Measurements from ENCODE around the gene RHOC.

Gene RHOC

DNA sequence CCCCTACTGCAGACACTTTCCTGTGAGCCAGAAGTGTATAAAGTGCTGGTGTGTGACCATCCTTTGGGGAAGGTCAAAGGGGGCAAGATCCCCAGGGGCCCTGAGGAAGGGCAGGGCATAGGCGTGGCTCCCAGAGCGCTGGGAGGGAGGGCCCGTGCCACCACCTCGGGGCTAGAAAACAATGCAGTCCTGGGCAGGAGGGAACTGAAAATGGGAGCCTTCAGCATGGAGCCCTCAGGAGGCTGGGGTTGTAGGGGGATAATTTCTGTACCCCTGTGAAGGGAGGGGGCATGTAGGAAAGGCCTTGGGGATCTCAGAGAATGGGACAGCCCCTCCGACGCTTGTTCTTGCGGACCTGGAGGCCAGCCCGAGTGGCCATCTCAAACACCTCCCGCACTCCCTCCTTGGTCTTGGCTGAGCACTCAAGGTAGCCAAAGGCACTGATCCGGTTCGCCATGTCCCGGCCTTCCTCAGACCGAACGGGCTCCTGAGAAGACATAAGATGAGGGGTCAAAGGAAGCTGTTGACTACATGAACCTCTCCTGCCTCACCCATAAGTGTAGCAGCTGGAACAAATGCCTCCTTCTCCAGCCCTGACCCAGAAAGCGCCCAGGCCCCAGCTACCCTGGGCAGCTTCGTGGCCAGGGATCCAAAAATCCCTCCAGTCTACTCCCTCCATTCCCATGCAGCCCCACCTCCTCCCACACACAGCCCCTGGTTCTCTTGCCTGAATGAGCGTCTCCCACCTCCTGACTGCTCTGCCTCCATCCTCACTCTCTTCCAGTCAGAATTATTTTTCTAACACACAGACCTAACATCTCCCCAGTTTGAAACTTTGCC is 5.5 kb downstream of the RHOC start:
- H3K4me3 ChIP-seq (ENCODE audit: low read depth, low read length): no peak overlapping the region
- TF ChIP-seq MYC (IDR thresholded peaks at IDR 0.05; ENCODE audit: low read depth, low read length): no peak
- TF ChIP-seq POLR2A (IDR thresholded peaks at IDR 0.05; ENCODE audit: extremely low read depth, insufficient read length): no peak
- TF ChIP-seq, protein P1, sequence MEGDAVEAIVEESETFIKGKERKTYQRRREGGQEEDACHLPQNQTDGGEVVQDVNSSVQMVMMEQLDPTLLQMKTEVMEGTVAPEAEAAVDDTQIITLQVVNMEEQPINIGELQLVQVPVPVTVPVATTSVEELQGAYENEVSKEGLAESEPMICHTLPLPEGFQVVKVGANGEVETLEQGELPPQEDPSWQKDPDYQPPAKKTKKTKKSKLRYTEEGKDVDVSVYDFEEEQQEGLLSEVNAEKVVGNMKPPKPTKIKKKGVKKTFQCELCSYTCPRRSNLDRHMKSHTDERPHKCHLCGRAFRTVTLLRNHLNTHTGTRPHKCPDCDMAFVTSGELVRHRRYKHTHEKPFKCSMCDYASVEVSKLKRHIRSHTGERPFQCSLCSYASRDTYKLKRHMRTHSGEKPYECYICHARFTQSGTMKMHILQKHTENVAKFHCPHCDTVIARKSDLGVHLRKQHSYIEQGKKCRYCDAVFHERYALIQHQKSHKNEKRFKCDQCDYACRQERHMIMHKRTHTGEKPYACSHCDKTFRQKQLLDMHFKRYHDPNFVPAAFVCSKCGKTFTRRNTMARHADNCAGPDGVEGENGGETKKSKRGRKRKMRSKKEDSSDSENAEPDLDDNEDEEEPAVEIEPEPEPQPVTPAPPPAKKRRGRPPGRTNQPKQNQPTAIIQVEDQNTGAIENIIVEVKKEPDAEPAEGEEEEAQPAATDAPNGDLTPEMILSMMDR (IDR thresholded peaks at IDR 0.05; ENCODE audit: low read depth, low read length): no peak
- TF ChIP-seq, protein P2, sequence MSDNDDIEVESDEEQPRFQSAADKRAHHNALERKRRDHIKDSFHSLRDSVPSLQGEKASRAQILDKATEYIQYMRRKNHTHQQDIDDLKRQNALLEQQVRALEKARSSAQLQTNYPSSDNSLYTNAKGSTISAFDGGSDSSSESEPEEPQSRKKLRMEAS (IDR thresholded peaks at IDR 0.05; ENCODE audit: low read depth, low read length): no peak
- no peak for DNase-seq (ENCODE audit: low read depth)

DNA sequence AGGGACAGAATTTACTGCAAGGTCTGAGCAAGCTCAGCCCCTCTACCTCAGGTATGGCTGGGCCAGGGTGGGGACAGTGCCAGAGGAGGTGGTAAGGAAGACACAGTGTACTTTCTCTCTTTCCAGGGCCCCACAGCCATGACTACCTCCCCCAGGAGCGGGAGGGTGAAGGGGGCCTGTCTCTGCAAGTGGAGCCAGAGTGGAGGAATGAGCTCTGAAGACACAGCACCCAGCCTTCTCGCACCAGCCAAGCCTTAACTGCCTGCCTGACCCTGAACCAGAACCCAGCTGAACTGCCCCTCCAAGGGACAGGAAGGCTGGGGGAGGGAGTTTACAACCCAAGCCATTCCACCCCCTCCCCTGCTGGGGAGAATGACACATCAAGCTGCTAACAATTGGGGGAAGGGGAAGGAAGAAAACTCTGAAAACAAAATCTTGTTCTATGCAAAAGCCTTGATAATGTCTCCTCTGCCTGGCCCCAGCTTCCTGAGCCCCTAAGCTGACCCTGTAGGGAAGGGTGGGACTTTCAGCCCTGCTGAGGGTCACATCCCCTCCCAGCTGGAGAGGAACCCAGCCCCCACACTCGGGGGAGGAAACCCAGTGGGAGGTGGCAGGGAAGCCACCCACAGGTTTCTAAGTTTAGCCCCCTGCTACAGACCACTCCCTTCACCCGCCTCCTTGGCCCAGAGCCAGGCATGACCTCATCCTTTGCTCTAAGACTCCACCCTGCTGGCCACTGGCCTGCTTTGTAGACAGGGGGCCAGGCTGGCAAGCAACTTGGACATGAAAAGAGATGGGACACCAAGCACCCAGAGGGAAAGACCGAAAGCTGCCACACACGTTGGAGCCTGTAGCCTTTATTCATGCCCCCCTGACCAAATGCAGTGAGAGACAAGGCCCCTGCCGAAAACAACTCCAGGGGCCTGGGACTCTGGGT is 6.4 kb downstream of the RHOC start:
- H3K4me3 ChIP-seq (ENCODE audit: low read depth, low read length): no peak overlapping the region
- DNase-seq (ENCODE audit: low read depth): peak; percentile 95
- TF ChIP-seq, protein P1 (IDR thresholded peaks at IDR 0.05; ENCODE audit: low read depth, low read length): no peak
- peak; percentile 12; the same call in 1 of the 2 replicates for TF ChIP-seq MYC (IDR thresholded peaks at IDR 0.05; ENCODE audit: low read depth, low read length)
- TF ChIP-seq, protein P2 (IDR thresholded peaks at IDR 0.05; ENCODE audit: low read depth, low read length): peak; percentile 40

DNA sequence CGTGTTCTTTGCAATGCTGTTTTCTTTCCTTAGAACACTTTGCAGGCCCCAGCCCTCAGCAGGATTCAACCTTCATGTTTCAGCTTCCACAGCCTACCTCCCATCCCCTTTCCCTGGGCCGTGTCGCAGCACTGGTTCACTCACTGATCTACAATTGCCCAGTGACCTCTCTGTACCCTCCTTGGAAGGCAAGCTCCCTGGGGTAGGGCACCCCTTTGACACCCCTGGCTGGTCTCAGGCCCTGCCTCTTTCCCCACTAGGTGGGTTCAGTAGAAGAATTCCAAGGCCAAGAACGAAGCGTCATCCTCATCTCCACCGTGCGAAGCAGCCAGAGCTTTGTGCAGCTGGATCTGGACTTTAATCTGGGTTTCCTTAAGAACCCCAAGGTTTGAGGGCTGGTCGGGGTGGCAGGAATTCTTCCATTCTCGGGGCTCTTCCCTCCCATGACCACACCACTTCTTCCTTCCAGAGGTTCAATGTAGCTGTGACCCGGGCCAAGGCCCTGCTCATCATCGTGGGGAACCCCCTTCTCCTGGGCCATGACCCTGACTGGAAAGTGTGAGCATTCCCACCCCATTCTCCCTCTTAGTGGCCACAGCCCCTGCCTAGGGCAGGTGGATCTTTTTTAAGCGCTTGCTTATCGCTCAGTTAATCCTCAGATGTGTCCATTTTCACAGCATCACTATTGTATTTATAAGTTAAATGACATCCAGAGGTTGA is 7.3 kb downstream of the RHOC start:
- TF ChIP-seq, protein P1 (IDR thresholded peaks at IDR 0.05; ENCODE audit: low read depth, low read length): no peak
- TF ChIP-seq MYC (IDR thresholded peaks at IDR 0.05; ENCODE audit: low read depth, low read length) (no peak), POLR2A (IDR thresholded peaks at IDR 0.05; ENCODE audit: extremely low read depth, insufficient read length) (no peak)
- TF ChIP-seq, protein P2 (IDR thresholded peaks at IDR 0.05; ENCODE audit: low read depth, low read length): no peak
- H3K4me3 ChIP-seq (ENCODE audit: low read depth, low read length): no peak overlapping the region
- DNase-seq (ENCODE audit: low read depth): no peak

DNA sequence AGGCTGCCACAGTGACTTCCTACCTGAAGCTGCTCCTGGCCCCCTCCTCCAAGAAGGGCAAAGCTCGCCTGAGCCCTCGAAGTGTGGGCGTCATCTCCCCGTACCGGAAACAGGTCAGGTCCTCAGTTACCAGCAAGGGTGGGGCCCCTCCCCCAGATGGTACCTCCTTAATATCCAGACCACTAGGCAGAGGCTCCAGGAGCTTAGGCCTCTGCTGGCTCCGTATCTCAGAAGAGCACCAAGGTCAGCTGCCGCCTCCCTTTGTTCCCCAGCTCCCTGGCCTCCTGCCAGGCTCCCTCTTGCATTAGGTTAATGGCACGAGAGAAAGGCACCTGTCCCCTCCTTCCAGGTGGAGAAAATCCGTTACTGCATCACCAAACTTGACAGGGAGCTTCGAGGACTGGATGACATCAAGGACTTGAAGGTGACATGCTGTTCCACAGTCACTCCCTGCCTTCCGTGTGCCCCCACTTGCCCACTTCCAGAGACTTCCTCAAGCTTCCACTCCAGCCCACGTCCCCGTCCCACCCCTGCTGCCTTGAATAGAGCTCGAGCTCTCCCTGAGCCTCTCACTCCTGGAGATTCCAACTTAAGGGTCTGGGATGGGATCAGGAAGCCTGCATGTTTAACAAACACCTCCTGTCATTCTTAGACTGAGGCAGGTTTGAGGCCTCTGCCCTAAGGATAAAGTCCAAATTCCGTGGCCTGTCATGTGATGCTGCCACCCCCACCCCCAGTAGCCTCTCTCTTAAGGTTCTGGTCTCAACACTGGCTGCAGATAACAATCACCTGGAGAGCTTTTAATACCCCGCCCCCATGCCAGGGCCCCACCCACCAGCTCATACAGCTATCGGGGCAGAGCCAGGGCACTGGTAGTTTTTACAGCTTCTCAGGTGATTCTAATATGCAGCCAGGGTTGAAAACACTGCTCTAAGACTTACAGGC is 8.3 kb downstream of the RHOC start:
- H3K4me3 ChIP-seq (ENCODE audit: low read depth, low read length): no peak overlapping the region
- TF ChIP-seq, protein P1 (IDR thresholded peaks at IDR 0.05; ENCODE audit: low read depth, low read length): no peak
- TF ChIP-seq MYC (IDR thresholded peaks at IDR 0.05; ENCODE audit: low read depth, low read length): no peak
- no peak for TF ChIP-seq POLR2A (IDR thresholded peaks at IDR 0.05; ENCODE audit: extremely low read depth, insufficient read length)
- TF ChIP-seq, protein P2 (IDR thresholded peaks at IDR 0.05; ENCODE audit: low read depth, low read length): no peak
- DNase-seq (ENCODE audit: low read depth): no peak

Data from NB4 (cell line).